K562 (cell line): ENCODE results near the gene ASCC1. TPM values are rescaled to one million over a fixed set of nuclear protein-coding genes. Genes with fewer than 3 reads are reported as not detected.
A peak's percentile ranks its signal among the peaks of the same experiment; 100 is the strongest.

ENCODE experiments used
- ARID1B ChIP-seq: fragments of 450-650 bp; IDR thresholded peaks from 2 replicates; pipeline ENCODE4 v1.6.1; 2016; ENCODE audit warnings: antibody characterized with exemption, mild to moderate bottlenecking, inconsistent platforms
- ARID4B ChIP-seq: sonication (generic); formaldehyde crosslinking; IDR thresholded peaks from 2 replicates; pipeline ENCODE4 v1.8.0; 2022; ENCODE audit warnings: mild to moderate bottlenecking, missing genetic modification reagents
- CC2D1A ChIP-seq: fragments of 450-650 bp; IDR thresholded peaks from 2 replicates; pipeline ENCODE4 v1.6.1; 2017; ENCODE audit warnings: mild to moderate bottlenecking
- CHAMP1 ChIP-seq: fragments of 450-650 bp; IDR thresholded peaks from 2 replicates; pipeline ENCODE4 v1.6.1; 2016; ENCODE audit warnings: mild to moderate bottlenecking
- CREB3L1 ChIP-seq: fragments of 450-650 bp; IDR thresholded peaks from 2 replicates; pipeline ENCODE4 v1.6.1; 2014; ENCODE audit warnings: low read depth, mild to moderate bottlenecking, moderate library complexity, borderline replicate concordance
- MLLT1 ChIP-seq, 2 experiments: fragments of 450-650 bp; IDR thresholded peaks; 2 replicates each; pipeline ENCODE4 v1.6.1; 2016
- NONO ChIP-seq, 2 experiments: fragments of 200-400 bp in 1 of 2; fragments of 450-650 bp in 1 of 2; formaldehyde crosslinking in 1 of 2; IDR thresholded peaks; 2 replicates each; pipeline ENCODE4 v1.6.1; 2017; ENCODE audit warnings: low read depth in 2 of 2, mild to moderate bottlenecking in 2 of 2, moderate library complexity in 2 of 2, low read length in 1 of 2
- ZC3H4 ChIP-seq: sonication (generic); formaldehyde crosslinking; IDR thresholded peaks from 2 replicates; pipeline ENCODE4 v1.9.0; 2021; ENCODE audit warnings: missing genetic modification reagents, borderline replicate concordance
- ZNF232 ChIP-seq: sonication (generic); formaldehyde crosslinking; IDR thresholded peaks from 2 replicates; pipeline ENCODE4 v1.8.0; 2022; ENCODE audit warnings: mild to moderate bottlenecking, missing genetic modification reagents
- ZNF589 ChIP-seq: fragments of 200-800 bp; sonication (Bioruptor generic); IDR thresholded peaks from 2 replicates; pipeline ENCODE4 v1.6.1; 2016; ENCODE audit warnings: low read depth, missing genetic modification characterization, missing compliant biosample characterization
- polyA plus RNA-seq, 8 experiments: library from polyadenylated mRNA; depleted of rRNA in 4 of 8; stranded (reverse) in 5 of 8; unstranded in 3 of 8; fragments of >200 nt; fragmentation: Nextera tagmentation in 2 of 8; fragmentation: Illumina TruSeq in 1 of 8; extraction: Ambion mirVana in 2 of 8; extraction: Trizol in 1 of 8; gene quantifications; 2 replicates each; pipeline versions ENCODE4 v1.2.1 to v1.2.3, GENCODE V29; 2011 to 2014; ENCODE audit warnings: inconsistent platforms in 1 of 8, missing spikeins in 1 of 8
- total RNA-seq, 7 experiments: library from RNA; depleted of rRNA in 6 of 7; stranded (reverse); fragments of >200 nt in 6 of 7; fragmentation: Illumina TruSeq in 2 of 7; extraction: Trizol in 2 of 7; gene quantifications; 2 replicates each; pipeline versions ENCODE4 v1.2.1 to v1.2.3, GENCODE V29; 2011 to 2021; ENCODE audit warnings: low replicate concordance in 1 of 7

The ASCC1 gene
- total and polyA plus RNA-seq, 9 of the 15 experiments (the other 6 are each of a cell fraction or from before 2014, with no cell fraction given): 31.7 to 73.3 (median 52.8) TPM

GRCh38 chr10:72257051-72257892, 41.2 kb upstream of the ASCC1 start (continued):
- TF ChIP-seq ARID4B (CRISPR knock-in tag) (0 out of 2 replicates have a peak, but pooled peaks have one; percentile 35), ZNF232 (CRISPR knock-in tag) (no peak), ZC3H4 (CRISPR knock-in tag) (no peak), NONO (IDR thresholded peaks at IDR 0.05; ENCODE audit: low read depth in 2 of 2, low read length in 1 of 2) (peak in 1 of 2 experiments; percentile 62; a peak in 1 of 4 replicates), CC2D1A (peak; percentile 81; the same call in 1 of the 2 replicates), CHAMP1 (no peak), MLLT1 (IDR thresholded peaks at IDR 0.05) (peak in 1 of 2 experiments; percentile 41; a peak in 2 of 4 replicates), ZNF589 (CRISPR knock-in tag) (no peak), CREB3L1 (no peak), ARID1B (peak; percentile 94)
